NCI-H2029 (cell line): ENCODE data around the gene SNN.

Source experiments
- DNase-seq: peaks from one replicate; lab custom pipeline; 2025; lab: John Stamatoyannopoulos, UW

Gene SNN

DNA sequence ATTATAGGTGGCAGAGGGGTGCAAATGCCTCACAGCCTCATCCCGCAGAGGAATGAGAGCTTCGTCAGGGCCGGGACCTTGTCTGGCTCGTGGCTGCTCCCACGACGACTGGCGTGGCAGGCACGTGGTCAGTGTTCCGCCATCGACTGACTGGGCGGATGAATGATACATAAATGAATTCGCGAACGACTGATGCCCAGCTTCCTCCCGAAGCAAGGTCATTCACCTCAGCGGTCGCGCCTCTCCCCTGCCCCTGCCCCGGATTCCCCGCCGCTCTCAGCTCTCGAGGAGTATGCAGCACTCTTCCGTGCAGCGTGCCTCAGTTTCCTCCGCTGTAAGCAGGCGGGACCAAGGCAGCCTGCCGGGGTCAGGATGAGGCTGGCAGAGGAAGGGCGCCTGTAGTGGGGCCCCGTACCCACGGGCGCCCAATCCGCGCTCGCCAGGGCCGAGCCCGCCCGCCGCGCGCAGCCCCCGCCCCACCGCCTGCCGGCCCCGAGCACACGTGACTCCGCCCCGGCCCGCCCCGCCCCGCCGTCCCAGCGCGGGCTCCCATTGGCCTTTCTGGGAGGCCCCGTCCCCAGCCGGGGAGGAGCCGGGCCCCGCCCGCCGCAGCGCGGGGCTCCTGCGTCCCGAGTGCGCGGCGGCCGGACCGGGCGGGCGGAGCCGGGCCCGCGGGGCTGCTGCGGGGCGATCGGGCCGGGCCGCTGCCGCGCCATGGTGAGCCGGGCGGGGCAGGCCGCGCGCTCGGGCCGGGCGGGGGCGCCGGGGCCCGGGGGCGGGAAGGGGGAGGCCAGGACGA is at the start of gene SNN:
Gene SNN, plus strand, starts transcription at position 632 of the 799 bp plus-strand sequence. CDS start 7,605 bp downstream, outside the sequence.
- peak; percentile 72 for DNase-seq

DNA sequence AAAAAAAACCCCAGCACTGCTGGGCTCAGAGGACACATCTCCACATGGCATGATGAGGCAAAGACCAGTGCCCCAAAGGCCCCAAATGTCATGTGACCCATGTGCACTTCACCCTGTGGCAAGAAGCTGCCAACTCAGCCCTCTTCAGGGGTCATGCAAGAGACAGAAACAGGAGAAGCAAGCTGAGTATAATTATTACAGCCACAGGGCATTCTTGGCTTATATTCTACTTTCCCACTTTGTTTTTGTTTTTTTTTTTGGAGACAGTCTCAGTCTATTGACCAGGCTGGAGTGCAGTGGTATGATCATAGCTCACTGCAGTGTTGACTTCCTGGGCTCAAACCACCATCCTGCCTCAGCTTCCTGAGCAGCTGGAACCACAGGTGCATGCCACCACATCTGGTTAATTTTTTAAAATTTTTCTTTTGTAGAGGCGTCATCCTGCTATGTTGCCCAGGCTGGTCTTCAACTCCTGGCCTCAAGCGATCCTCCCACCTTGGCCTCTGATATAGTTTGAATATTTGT is 48.9 kb upstream of the SNN start:
- no peak for DNase-seq

DNA sequence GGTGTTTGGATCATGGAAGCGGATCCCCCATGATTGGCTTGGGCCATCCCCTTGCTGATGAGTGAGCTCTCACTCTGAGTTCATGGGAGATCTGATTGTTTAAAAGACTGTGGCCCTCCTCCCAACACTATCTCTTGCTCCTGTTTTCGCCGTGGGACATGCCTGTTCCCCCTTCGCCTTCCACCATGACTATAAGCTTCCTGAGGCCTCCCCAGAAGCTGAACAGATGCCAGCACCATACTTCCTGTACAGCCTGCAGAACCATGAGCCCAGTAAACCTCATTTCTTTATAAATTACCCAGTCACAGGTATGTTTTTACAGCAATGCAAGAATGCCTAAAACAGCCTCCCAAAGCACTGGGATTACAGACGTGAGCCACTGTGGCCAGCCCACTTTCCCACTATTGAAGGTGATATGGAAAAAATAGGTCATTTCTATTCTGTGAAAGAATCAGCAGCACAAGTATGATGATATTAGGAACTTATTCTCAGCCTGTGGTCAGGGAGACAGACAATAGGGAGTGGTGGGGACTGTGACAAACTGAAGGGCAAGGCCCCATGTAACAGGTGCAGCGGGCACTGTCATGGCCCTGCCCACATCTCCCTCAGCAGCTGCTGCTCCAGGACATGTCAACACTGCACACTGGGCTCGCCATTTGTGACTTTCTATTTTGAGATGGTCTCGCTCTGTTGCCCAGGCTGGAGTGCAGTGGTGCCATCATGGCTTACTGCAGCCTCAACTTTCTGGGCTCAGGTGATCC is 47.8 kb upstream of the SNN start:
- DNase-seq = no peak

DNA sequence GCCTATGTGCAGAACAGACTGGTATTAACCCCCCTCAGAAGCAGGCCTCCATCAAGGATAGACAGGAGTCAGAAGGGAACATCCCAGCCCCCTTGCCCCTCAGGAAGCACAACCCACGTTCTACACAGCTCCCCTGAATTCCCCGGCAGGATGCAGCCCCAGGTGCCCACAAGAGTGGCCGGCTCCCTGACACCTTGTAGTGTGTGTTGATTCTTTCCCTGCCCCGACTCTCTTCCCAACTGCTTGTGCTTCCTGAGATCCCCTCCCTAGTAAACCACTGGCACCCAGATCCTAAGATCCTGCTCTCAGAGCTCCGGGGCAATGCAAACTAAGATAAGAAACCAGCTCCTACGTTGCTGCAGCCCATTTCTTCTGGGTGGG is 46.7 kb upstream of the SNN start:
- no peak for DNase-seq

DNA sequence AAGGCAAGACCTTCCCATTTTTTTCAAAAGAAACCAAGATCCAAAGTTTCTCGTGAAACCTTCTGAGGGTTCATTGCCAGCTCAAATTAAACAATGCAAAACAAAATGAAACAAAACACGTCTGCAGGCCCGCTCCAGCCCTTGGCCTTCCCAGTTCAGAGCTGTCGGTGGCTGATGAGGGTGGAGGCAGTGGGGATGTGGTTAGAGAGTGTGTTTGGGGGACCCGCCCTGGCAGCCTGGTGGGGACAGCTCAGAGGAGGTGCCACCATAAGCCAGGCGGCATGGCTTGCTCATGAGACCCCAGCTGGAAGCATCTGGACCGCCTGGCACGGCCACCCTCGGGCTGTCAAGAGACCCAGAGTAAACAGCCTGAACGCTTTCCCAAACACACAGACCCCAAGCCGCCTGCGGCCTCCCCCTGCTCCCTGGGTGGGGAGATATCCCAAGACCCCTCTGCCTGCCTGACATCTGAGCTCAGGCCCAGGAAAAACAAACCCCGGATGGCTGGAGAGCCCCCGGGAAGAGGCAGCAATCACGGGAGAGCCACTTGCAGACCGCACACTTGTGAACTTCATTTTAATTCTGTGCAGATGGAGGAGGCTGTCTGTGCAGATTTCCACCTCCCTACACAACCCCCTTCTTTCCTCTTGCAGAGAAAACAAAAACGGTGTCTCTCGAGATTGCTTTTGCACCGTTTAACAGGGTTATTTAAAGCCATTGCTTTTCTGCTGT is 46.2 kb upstream of the SNN start:
- DNase-seq = no peak

DNA sequence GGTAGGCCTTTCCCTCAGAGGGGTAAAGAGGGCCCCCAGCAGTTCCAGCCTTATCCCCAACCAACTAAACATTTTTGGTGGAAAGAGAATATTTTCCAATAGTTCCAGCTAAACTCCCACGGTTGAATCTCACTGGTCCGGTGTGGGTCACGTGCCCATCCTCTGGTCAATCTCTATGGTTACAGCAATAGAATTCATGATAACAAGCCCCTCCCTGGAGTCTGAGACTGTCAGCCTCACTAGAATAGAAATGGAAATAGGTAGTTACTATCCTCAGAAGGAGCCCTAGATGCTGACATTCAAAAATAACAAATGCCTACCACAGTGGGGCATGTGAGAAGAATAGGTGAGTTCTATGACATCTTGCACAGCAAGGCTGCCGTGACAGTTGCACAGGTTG is 44.0 kb upstream of the SNN start:
- DNase-seq = no peak

DNA sequence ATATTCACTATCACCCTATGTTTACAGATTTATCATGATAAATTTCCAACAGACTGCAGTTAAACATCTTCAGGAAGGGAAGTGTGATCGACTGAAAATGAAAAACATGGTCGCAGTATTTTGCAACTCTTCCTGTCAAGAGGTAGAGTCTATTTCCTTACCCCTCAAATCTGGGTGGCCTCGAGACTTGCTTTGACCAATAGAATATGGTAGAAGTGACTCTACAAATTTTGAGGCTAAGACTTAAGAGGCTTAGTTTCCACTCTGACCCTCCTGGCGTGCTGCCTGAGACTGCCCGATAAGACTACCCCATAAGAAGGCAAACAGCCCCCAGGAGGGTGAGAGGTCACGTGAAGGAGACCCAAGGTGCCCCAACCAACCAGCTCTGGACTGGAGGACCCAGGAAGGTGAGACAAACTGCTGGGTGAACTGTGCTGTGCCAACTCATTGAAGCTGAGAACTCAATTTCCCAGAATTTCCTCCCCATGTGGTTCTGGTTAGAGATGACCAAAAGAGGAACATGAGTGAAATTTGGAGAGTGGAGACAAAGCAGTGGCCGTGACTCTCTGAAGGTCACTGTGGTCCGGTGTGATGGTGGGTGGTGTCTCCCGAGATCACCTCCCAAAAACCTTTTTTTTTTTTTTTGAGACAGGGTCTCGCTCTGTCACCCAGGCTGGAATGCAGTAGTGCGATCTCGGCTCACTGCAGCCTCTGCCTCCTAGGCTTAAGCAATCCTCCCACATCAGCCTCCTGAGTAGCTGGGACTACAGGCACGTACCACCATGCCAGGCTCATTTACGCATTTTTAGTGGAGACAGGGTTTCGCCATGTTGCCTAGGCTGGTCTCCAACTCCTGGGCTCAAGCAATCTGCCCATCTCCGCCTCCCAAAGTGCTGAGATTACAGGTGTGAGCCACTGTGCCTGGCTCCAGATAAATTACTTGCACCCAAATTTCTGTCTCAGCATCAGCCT is 43.3 kb upstream of the SNN start:
- DNase-seq = no peak

DNA sequence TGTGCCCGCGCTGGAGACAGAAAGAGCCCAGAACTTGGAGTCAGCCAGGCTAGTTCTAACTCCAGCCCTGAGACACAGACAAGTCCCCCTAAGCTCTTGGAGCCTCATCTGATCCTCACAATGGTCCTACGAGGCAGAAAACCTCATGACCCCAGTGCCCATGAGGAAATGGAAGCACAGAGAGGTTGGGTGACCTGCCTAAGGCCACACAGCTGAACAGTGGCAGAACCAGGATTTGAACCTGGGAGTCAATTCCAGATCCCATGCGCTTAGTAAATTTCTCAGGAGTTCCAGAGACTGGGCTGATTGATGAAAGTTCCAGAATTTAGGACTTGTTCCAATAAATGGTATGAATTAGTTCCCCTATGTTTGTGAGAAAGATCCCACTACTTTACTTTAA is 42.5 kb upstream of the SNN start:
- DNase-seq = no peak

DNA sequence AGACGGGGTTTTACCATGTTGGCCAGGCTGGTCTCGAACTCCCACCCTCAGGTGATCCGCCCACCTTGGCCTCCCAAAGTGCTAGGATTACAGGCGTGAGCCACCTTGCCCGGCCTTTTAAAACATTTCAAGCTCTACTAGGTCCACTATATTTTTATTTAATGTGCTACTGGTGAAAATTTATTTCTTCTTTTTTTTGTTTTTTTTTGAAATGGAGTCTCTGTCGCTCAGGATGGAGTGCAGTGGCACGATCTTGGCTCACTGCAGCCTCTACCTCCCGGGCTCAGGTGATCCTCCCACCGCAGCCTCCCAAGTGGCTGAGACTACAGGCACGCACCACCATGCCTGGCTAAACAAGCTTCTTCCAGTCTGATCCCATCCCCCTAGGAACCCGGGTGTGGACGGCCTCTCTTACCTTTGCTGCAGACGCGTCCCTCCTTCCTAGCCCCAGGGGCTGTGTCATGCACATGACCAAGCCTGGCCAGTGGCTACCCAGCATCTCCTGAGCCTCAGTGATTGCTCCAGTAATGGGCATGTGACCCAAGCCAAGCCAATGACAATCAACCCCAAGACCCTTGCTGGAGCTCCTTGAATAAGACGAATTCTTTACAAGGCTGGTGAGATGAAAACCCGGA is 41.5 kb upstream of the SNN start:
- no peak for DNase-seq

DNA sequence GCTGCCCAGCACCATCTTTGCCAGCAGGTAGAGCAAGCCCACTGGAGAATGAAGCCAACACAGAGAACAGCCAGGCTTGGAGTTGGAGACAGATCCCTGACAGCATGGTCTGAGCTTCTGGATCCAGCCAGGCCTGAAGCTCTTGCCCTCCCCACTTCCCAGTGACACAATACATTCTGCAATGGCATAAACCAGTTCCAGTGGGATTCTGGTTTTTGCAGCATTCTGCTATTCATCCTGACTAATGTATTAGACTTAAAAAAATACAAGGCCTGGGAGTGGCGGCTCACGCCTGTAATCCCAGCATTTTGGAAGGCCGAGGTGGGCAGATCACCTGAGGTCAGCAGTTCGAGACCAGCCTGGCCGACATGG is 41.0 kb upstream of the SNN start:
- DNase-seq = no peak

DNA sequence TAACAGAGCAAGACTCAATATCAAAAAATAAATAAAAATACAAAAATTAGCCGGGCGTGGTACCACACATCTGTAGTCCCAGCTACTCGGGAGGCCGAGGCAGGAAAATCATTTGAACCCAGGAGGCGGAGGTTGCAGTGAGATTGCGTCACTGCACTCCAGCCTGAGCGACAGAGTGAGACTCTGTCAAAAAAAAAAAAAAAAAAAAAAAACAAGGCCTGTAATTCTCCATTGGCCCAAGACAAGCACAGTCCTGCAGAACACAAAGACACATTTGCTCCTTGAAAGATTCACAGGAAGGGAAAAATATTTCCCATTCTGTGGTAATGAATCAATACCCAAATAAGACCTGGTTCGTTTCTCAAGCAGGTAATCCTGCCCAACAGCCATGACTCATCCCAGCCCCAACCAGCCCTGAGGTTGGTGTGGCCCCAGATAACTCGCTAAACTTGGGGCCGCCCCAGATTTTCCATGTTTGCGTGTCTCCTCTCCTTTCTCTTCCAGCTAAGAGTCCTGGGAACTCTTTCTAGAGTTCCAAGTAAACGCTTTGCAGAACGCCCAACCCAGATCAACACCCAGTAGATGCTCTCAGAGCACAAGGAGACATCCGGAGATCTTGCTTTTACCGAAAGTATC is 40.3 kb upstream of the SNN start:
- DNase-seq = no peak

DNA sequence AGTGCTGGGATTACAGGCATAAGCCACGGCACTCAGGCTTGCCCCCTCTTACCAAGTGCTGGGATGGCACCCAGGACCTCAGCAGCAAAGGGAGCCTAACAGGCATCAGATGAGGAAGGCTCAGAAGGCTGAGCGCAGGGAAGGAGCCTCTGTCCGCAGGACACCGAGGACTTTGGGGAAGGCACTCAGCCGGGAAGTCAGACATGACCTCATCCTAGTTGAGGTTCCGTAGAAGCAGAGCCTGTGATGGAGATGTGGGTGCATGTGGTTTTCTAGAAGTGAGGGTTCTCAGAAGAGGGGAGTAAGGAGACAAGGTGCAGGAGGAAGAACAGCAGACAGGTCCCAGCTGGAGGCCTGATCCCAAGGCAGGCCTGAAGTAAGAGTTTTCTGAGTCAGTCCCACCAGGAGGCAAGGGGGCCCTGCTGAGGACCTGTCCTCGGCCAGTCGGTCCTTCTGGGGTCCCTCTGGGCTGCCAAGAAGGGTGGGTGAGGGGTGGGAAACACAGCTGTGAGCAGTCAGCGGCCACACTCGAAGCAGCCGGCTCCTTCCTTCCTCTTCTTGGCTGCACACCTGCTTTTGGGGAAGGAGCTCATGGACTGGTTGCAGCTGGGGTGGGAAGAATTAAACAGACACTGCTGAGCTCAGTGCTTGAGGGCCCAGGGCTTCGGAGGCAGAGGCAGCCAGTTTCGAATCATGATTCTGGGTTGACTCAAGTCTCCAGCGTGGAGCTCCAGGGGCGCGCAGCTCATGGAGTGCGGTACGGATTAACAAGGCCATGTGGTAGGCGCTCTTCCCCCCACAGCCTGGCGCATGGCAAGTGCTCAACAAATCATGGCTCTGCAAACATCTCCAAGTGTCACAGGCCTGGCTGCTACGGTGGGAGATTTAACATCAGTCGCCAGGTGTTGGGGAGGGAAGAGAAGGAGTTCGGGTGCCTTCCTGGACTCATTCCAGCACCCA is 38.9 kb upstream of the SNN start:
- no peak for DNase-seq

DNA sequence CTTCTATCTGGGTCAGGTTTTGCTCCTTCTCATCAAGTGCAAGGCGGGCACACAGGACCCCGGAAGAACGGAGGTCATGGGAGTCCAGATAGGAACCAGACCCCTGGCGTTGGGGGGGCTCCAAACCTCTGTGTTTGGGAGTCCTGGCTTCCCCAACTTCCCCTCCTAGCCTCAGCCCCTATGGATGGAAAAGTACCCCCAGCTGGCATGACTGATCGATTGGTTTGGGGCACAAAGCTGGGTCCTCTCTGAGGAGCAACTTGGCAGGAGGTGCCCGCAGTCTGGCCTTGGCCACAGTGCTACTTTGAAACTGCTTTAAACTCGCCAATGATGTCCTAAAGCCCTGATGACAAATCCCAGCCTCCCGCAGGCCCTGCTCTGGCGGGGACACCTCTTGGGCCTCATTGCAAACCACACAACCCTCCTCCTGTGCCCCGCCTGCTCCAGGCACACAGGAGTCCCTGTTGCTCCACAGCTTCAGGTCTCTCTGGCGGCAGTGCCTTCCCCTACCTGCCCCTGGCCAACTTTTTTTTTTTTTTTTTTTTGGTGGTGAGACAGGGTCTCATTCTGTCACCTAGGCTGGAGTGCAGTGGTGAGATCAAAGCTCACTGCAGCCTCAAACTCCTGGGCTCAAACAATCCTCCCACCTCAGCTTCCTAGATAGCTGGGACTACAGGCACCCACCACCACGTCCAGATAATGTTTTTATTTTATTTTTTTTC is 38.0 kb upstream of the SNN start:
- no peak for DNase-seq

DNA sequence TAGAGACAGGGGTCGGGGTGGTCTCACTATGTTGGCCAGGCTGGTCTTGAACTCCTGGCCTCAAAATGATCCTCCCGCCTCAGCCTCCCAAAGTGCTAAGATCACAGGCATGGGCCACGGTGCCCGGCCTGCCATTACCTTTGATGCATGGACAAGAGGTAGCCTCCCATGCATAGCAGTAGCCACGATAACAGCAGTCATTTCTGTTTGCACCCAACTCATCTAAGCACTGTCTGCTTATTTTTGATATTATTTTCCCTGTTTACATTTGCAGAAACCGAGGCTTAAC is 37.5 kb upstream of the SNN start:
- DNase-seq = no peak

DNA sequence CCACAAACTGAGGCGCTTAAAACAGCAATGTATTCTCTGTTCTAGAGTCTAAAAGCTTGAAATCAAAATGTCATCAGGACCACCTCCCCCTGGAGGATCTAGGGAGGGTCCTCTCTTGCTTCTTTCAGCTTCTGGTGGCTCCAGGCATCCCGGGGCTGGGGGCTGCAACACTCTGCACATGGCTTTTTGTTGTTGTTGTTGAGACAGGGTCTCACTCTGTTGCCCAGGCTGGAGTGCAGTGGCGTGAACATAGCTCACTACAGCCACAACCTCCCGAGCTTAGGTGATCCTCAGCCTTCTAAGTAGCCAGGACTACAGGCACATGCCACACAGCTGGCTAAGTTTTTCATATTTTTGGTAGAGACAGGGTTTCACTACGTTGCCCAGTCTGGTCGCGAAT is 37.0 kb upstream of the SNN start:
- no peak for DNase-seq

DNA sequence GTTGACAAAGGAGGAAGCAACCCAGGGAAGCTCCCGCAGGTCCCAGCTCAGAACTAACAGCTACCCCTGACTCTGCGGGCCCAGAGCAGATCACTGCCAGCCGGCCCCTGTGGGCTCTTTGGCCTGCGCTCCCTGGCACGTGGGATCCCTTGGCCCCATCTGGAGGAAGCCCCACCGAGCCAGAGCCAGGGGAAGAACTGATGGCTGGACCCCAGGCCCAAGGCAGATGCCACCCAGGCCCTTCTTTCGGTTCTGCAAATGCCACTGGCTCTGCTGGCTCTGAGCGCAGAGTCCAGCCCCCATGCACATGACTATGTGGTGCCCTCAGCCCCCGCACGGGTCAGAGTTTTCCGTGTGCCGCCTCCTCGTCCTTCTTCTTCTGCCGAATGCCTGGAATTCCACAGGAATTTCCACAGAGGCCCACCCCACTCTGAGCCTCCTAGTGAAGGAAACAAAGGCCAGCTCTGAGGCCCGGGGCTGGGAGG is 35.8 kb upstream of the SNN start:
- DNase-seq = no peak

DNA sequence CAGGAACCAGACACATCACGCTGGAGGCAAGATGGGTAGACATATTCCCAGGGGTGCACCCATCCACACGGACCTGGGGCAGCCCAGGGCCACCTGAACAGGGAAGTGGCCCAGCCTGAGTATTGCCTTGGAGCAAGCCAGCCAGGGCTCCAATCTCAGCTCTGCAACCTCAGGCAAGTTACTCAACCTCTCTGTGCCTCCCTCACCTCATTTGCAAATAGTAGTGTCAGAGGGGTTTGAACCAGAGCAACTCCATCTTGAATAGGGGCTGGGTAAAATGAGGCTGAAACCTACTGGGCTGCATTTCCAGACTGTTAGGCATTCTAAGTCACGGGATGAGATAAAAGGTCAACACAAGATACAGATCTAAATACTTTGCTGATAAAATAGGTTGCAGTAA is 35.1 kb upstream of the SNN start:
- no peak for DNase-seq

DNA sequence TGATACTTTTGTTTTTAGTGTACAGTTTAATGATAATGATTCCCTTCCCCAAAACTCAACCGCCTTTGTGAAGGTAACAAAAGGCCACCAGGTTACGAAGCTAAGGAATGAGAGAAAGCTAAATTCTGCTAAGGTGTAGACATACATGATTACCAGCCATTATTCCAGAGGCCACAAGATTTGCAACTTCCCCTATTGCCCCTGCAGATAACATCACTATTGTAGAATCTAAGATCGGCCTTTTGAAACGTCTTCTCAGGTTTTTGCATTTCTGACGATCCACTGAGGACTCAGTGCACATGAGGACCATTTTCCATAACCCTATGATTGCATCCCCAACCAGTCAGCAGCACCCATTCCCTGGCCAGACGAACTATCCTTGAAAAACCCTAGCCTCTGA is 33.9 kb upstream of the SNN start:
- no peak for DNase-seq
